Lower lobe of right lung (tissue), 2 donors: ENCODE measurements around the gene CCDC70. TPM values are rescaled to one million over a fixed set of nuclear protein-coding genes. Genes with fewer than 3 reads are reported as not detected.

Experiments used
- ATAC-seq, 2 donors: fragments of 200-7000 bp; cut with Tn5 transposase; one replicate each; pipeline ENCODE4 v1.9.1; 2020 to 2022; ENCODE audit warnings: mild to moderate bottlenecking in 2 of 2, moderate library complexity in 2 of 2
- DNase-seq: peaks from one replicate; pipeline ENCODE4 v3.0.0-alpha.2; 2020
- H3K27ac ChIP-seq: fragments of 200-600 bp; one replicate; pipeline ENCODE4 v1.8.0; 2022
- H3K27me3 ChIP-seq: fragments of 200-600 bp; one replicate; pipeline ENCODE4 v1.8.0; 2022; ENCODE audit warnings: low read depth
- H3K36me3 ChIP-seq: fragments of 200-600 bp; one replicate; pipeline ENCODE4 v1.8.0; 2022; ENCODE audit warnings: mild to moderate bottlenecking
- H3K4me1 ChIP-seq: fragments of 200-600 bp; one replicate; pipeline ENCODE4 v1.8.0; 2022
- H3K4me3 ChIP-seq: fragments of 200-600 bp; one replicate; pipeline ENCODE4 v1.8.0; 2022; ENCODE audit warnings: mild to moderate bottlenecking
- H3K9me3 ChIP-seq: fragments of 200-600 bp; one replicate; pipeline ENCODE4 v1.8.0; 2022
- intact Hi-C: fragments of 100-400 bp; cut with DNase I; formaldehyde crosslinking; loops from one replicate; pipeline ENCODE4 v1.11.0; 2022
- total RNA-seq: library from RNA; stranded (reverse); fragmentation: NEBNext Ultra II Directional; extraction: Animal tissue kit (Norgen Biotek cat#: 25700); gene quantifications from one replicate; pipeline ENCODE4 v1.2.1, GENCODE V29; 2021
- TF ChIP-seq, protein P1 (sequence below): fragments of 200-600 bp; IDR thresholded peaks from one replicate; pipeline ENCODE4 v1.8.0; 2022; ENCODE audit warnings: antibody characterized with exemption, mild to moderate bottlenecking
- donor health status: DM: no; HTN: yes; CAD: no; lungs with severe emphysema.

CCDC70 gene
- total RNA-seq, 1 donor from 2014 or later: not detected

DNA sequence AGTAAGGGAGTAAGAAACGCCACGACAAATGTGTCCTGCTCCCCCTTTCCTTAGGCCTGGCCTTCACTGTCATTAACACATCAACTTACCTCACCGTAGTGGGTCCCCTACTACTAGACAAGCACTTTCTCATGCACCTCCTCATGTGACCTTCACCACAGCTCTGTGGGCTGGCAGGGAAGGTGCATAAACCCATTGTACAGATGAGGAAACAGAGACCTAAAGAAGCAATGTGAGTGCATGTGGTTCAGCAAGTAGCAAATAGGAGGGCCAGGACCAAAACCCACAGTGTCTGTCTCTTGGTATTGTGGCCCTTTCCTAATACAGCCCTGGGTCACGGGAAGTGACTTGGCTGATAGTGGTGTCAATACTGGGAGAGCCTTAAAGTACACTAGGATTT lies 5.3 kb downstream of the CCDC70 start:
- H3K4me1 ChIP-seq: no peaks in the 10 kb centered on the region
- no peaks in the 10 kb centered on the region for H3K27me3 ChIP-seq
- no peaks in the 10 kb centered on the region for H3K36me3 ChIP-seq
- no peak overlapping the region for H3K4me3 ChIP-seq
- H3K27ac ChIP-seq: no peak overlapping the region
- H3K9me3 ChIP-seq: no peaks in the 10 kb centered on the region
- intact Hi-C loops: no loop called here
- ATAC-seq (no peak), DNase-seq (no peak)
- TF ChIP-seq, protein P1, sequence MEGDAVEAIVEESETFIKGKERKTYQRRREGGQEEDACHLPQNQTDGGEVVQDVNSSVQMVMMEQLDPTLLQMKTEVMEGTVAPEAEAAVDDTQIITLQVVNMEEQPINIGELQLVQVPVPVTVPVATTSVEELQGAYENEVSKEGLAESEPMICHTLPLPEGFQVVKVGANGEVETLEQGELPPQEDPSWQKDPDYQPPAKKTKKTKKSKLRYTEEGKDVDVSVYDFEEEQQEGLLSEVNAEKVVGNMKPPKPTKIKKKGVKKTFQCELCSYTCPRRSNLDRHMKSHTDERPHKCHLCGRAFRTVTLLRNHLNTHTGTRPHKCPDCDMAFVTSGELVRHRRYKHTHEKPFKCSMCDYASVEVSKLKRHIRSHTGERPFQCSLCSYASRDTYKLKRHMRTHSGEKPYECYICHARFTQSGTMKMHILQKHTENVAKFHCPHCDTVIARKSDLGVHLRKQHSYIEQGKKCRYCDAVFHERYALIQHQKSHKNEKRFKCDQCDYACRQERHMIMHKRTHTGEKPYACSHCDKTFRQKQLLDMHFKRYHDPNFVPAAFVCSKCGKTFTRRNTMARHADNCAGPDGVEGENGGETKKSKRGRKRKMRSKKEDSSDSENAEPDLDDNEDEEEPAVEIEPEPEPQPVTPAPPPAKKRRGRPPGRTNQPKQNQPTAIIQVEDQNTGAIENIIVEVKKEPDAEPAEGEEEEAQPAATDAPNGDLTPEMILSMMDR: no peak

DNA sequence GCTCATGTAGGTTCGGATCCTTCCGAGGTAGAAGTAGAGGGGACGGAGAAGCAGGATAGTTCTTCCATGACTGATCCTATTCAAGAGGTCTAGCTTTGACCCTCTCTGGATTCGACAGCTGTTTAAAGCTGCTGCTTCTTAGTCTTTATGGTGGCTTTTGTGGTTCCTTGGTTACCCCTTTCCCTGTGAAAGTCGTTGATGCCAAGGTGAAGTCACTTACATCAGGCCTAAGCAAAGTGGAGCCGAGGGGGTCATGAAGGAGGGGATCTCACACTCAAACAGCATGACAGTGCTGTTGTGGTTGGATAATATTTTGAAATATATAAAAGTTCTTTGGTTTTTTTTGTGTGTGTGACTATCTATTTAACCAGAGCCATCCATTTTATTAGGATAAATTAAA lies 8.1 kb downstream of the CCDC70 start:
- no peak for DNase-seq
- intact Hi-C loops: no loop called here
- no peaks in the 10 kb centered on the region for H3K9me3 ChIP-seq

DNA sequence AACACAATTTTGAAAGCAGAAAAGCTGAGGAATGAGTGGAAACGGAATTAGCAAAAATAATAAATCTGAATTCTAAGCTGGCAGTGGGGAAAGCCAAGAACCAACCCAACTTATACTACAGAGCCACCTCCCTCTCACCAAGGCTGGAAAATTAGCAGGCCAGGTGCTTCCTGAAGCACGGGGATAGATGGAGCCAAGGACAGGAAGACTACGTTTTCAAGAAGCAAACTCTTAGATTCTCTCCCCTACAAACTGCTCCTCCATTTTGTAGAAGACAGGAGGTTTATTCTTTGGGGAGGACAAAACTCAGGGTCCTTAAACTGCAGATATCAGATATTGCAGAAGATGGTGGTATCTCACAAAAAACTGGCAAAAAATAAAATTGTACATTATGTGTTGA lies 8.8 kb downstream of the CCDC70 start:
- TF ChIP-seq, protein P1: no peak
- intact Hi-C loops: no loop called here
- ATAC-seq: no peak
- no peak overlapping the region for H3K27ac ChIP-seq
- no peaks in the 10 kb centered on the region for H3K27me3 ChIP-seq
- no peak for DNase-seq
- H3K9me3 ChIP-seq: no peaks in the 10 kb centered on the region
- H3K4me1 ChIP-seq: no peaks in the 10 kb centered on the region
- H3K4me3 ChIP-seq: no peak overlapping the region
- H3K36me3 ChIP-seq: no peaks in the 10 kb centered on the region

More for the DNA sequence above, 8.1 kb downstream of the CCDC70 start:
- no peaks in the 10 kb centered on the region for H3K4me1 ChIP-seq
- H3K36me3 ChIP-seq: no peaks in the 10 kb centered on the region
- TF ChIP-seq, protein P1: no peak
- H3K27ac ChIP-seq: no peak overlapping the region
- ATAC-seq: no peak
- H3K4me3 ChIP-seq: no peak overlapping the region
- H3K27me3 ChIP-seq: no peaks in the 10 kb centered on the region

DNA sequence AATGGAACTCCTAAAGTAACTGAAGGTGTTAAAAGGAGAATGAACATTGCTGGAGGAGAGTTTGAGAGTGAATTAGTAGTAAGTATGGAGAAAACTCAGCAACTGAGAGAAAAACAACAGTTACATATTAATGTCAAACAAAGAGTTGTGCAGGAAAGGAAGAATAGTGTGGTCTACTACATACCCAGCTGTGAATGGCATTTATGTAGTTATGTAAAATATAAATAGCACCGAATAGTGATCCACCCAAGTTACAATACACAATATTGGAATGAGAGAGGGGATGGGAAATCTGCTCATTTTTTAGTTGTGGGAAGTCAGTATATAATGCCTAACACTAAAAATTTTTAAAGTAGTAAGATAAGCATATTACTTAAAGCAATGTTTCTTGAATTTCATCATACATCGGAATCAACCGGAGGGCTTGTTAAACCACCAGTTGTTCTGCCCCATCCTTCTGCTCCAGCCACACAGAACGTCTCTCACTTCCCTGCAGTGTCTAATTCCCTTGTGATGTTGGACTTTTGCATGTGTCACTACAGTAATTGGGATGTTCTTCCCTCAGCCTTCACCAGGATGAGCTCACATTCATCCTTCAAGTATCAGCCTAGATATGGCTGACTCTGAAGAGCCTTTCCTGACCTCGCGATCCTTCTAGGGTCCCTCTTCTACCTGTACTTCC lies 11.5 kb downstream of the CCDC70 start:
- TF ChIP-seq, protein P1: no peak
- ATAC-seq (no peak), DNase-seq (no peak)
- no peaks in the 10 kb centered on the region for H3K4me1 ChIP-seq
- H3K36me3 ChIP-seq: no peaks in the 10 kb centered on the region
- H3K4me3 ChIP-seq: no peak overlapping the region
- intact Hi-C loops: no loop called here
- H3K27me3 ChIP-seq: no peaks in the 10 kb centered on the region
- H3K9me3 ChIP-seq: no peaks in the 10 kb centered on the region
- H3K27ac ChIP-seq: no peak overlapping the region

DNA sequence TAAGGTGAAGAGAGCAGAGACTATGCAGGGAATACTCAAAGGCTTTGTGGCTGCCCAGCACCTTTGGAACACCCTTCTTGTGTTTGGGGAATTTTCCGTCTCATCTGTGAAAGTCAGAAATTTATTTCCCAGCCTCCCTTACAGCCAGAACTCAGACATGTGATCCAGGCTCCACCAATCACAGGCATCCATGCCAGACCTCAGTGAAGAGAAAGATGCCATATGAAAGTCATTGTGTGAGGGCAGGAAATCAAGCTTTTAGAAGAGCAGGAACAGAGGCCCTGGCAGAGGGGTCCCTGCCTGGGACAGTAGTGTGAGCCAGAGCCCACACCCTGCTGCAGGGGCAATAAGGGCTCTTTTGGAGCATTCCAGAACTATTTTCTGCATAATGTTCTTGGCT lies 12.1 kb downstream of the CCDC70 start:
- intact Hi-C loops: no loop called here
- Histone ChIP-seq H3K4me1 (no peaks in the 10 kb centered on the region), H3K9me3 (no peaks in the 10 kb centered on the region), H3K27me3 (no peaks in the 10 kb centered on the region), H3K36me3 (no peaks in the 10 kb centered on the region), H3K27ac (no peak overlapping the region), H3K4me3 (no peak overlapping the region)
- TF ChIP-seq, protein P1: no peak
- no peak for DNase-seq
- no peak for ATAC-seq
